CD1c-positive myeloid dendritic cell (primary cell): ENCODE results near the gene ADAMTS4.
"Not testable (repeated sequence)": the region's sequence is repeated elsewhere in the genome, so short reads cannot be mapped to it uniquely, and the experiment has no call there.

ENCODE experiments used
- DNase-seq: peaks from one replicate; pipeline ENCODE4 v3.0.0-alpha.2; 2016; ENCODE audit errors: extremely low spot score

Gene ADAMTS4, protein sequence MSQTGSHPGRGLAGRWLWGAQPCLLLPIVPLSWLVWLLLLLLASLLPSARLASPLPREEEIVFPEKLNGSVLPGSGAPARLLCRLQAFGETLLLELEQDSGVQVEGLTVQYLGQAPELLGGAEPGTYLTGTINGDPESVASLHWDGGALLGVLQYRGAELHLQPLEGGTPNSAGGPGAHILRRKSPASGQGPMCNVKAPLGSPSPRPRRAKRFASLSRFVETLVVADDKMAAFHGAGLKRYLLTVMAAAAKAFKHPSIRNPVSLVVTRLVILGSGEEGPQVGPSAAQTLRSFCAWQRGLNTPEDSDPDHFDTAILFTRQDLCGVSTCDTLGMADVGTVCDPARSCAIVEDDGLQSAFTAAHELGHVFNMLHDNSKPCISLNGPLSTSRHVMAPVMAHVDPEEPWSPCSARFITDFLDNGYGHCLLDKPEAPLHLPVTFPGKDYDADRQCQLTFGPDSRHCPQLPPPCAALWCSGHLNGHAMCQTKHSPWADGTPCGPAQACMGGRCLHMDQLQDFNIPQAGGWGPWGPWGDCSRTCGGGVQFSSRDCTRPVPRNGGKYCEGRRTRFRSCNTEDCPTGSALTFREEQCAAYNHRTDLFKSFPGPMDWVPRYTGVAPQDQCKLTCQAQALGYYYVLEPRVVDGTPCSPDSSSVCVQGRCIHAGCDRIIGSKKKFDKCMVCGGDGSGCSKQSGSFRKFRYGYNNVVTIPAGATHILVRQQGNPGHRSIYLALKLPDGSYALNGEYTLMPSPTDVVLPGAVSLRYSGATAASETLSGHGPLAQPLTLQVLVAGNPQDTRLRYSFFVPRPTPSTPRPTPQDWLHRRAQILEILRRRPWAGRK

GRCh38 chr1:161198897-161199431, at the start of gene ADAMTS4:
Gene ADAMTS4 (minus strand): TSS chr1:161199054. CDS start chr1:161198627, 427 bp downstream.
- DNase-seq = no peak

DNA sequence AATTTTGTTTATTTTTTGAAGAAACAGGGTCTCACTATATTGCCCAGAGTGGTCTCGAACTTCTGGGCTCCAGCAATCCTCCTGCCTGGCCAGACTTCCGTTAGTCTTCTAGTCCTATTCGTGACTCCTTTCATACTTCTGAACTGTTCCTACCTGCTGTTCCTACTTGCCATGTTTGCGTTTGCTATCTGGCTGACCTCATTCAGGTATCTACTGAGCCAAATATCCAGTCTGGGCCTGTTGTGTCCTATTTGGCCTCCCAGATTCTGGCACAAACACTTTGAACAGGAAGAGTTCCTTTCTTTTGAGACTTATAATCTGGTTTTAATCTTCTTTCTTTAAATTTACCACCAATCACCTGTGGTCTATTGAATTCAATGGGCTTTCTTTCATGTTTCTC, 46.0 kb upstream of the ADAMTS4 start:
- no peak for DNase-seq

DNA sequence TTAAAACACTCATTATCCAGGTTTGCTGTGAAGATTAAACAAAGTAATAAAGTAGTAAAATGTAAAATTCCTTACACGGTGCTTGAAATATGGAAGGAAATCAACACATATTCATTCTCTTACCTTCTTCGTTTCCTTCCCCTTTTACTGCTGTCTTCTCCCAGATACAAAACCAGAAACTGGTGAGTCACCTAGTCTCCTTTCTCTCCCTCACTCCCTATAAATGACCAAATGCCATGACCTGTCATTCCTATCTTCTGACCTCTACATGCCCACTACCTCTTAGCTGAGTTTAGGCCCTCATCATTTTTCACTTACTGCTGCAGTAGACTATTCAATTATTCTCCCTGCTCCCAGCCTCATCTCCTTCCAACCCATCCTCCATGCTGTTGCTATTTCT, 43.5 kb upstream of the ADAMTS4 start:
- peak; percentile 32 for DNase-seq

DNA sequence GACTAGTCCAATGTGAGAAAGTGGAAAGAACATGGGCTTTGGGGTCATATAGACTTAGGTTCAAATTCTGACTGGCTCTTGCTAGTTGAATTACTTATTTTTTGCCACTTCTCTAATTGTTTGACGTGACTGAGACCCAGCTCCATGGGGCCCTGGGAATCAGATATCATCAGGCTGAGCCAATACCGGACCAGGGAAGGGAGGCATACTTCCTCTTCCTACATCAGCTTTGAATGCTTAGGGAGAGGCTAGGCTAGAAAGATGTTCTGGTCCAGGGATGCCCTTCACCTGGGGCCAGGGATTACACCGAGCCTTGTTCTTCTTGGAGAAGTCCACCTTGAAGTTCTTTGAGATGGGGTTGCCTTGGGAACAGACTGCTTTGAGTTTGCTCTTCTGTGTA, 42.8 kb upstream of the ADAMTS4 start:
- peak; percentile 52 for DNase-seq

DNA sequence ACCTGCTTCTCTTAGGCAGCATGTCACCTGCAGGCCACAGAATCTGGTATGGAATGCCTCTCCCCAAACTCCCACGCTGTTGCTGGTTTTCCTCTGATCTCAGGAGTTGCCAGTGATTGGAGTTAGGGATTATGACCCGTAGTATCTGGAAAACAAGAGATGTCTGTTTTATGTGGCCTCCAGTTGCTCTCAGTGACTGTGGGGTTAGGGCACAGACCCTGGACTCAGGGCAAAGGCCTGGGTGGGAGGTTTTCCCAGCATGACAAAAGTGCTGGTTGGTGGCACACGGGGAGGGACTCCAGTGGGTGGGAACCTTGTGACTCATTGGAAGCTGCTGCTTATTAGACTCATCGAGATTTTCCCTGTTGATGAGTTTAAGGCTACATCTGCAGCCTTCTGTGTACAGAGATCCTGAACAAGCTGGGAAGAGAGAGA, 39.2 kb upstream of the ADAMTS4 start, which contains the start of gene NR1I3:
Gene NR1I3, minus strand, starts transcription at position 165 of the 435 bp plus-strand sequence. CDS start 1,638 bp downstream, outside the sequence.
- no peak for DNase-seq

GRCh38 chr1:161235957-161236775, 37.3 kb upstream of the ADAMTS4 start:
- DNase-seq = no peak

GRCh38 chr1:161233102-161233501, 34.2 kb upstream of the ADAMTS4 start:
- no peak for DNase-seq

DNA sequence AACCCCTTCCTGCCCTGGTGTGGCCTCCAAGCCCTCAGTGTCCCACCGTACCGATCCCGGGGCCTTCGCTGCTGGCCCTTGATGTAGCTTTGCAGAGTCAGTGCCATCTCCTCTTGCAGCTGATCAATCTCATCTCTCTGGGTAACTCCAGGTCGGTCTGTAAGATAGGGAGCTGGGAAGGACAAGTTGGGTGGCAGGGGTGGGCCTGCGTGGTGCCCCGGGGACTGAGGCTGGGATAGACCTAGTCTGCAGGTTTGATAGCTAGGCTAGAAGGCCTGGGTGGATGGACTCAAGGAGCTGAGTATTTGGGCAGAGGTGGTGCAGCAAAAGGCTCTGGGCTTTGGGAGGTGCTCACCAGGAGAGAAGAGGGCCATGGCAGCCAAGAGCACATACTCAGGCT, 31.9 kb upstream of the ADAMTS4 start:
- no peak for DNase-seq

GRCh38 chr1:161229896-161230295, 31.0 kb upstream of the ADAMTS4 start:
- no peak for DNase-seq

GRCh38 chr1:161228032-161228431, 29.2 kb upstream of the ADAMTS4 start:
- DNase-seq = no peak

GRCh38 chr1:161227196-161227871, 28.5 kb upstream of the ADAMTS4 start:
- DNase-seq = peak; percentile 87

- DNase-seq = no peak
These were observed 27.9 kb upstream of the ADAMTS4 start for GRCh38 chr1:161226759-161227158.

DNA sequence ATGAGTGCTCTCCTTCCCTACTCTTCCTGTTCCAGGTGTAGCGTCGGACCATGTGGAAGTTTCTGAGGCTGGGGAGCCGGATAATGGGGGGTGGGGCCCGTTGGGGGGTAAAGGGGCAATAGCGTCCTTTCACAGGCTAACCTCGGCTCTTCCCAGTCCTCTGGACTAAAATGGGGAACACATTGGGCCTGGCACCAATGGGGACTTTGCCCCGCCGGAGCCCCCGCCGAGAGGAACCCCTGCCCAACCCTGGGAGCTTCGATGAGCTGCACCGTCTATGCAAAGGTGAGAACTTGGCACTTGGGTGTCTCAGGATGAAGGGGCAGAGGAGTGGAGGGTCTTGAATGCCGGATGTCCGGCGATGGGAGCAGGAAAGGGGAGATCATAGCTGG, 27.5 kb upstream of the ADAMTS4 start:
- DNase-seq = no peak

DNA sequence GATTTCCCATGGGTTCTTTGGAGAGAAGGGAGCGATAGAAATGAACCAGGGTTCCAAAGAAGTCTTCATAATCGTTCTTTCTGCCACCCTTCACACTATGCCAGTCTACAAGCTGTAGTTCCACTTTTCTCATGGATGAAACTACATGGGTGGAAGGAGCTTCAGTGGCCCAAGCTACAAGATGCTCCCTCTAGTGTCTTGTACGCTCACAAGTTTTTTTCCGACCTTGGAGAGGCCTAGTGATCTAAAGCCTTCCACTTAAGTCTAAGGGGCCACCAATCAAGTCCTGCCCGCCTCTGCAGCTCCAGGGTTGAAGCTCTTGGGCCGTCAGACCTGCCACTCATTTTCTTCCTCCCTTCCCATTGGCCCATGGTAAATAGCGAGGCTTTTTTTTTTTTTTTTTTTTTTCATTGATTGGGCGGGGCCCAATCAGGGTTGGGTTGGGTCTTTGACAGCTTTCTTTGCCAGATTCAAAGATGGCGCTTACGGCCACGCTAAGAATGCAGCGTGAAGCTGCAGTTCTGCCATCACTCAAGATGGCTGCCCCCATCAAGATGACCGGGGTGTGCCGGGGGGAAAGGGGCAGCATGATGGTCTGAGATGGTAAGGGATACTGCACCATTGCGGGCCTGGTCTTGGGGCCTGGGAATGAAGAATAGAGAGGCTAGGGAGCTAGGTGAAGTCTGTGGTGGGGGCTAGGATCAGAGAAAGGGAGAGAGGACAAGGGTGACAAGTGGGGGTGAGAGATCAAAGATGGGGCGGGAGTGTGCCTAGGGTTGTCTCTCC, 26.9 kb upstream of the ADAMTS4 start, which contains the start of gene TOMM40L:
Gene TOMM40L, plus strand, starts transcription at position 527 of the 786 bp plus-strand sequence. CDS start 430 bp downstream, outside the sequence.
- DNase-seq = peak; percentile 99

DNA sequence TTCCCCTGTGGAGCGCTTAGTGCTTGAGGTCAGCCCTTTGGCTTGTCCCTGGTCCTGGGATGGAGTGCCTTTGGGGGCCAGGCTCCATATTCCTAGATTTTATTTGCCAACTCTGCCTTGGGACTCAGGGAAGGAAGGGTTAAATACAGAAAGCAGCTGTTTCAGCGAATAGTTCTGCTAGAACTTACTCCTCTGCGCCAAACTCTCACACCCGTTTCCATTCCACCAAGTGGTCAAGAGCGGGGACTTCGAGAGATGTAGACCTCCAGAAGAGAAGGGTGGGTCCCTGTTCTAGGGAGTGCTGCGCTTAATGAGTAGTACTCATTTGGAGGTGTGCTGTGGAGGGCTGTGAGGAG, 26.3 kb upstream of the ADAMTS4 start:
- no peak for DNase-seq

DNA sequence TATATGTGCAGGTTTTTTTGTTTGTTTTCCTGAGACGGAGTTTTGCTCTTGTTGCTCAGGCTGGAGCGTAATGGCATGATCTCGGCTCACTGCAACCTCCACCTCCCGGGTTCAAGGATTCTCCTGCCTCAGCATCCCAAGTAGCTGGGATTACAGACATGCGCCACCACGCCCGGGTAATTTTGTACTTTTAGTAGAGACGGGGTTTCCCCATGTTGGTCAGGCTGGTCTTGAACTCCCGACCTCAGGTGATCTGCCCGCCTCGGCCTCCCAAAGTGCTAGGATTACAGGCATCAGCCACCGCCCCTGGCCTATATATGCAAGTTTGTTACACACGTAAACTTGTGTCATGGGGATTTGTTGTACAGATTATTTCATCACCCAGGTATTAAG, 25.8 kb upstream of the ADAMTS4 start:
- not testable (repeated sequence) for DNase-seq

DNA sequence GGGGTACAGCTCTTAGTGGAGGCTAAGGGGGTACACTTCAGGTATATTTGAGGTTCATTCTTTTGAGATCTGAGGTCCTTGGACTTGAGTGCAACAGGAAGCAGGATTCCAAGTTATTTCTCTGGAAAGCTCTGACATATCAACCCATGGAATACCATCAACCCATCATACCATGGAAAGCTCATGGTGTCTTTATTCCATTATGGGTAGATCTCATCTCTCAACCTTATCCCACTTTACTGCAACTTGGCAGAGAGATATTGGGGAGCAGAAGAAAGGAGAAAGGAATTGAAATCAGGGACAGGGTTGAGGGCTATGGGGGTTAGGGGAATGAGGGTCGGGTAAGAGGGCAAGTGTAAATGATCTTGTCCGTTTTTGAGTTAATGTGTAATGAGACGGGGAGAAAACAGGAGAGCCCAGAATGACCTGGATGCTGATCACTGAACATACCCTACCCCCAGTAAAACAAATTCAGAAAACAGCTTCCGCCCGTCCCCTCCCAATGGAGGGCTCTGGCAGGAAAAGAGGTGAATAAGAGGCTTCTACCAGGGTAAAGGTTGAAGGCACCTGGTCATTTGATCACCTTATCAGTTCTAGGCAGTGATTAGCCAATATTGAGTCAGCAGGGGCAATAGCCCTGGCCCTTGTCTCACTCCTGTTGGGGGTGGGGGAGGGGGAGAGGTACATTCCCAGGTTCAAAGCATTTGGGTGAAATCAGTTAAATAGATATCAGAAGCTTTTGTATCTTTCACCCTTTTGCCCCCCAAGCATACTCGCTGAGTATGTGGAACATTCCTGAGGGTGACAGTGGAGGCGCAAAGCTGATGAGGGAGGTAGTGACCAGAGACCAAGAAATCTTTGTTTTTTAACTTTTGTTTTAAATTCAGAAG, 25.2 kb upstream of the ADAMTS4 start:
- no peak for DNase-seq

DNA sequence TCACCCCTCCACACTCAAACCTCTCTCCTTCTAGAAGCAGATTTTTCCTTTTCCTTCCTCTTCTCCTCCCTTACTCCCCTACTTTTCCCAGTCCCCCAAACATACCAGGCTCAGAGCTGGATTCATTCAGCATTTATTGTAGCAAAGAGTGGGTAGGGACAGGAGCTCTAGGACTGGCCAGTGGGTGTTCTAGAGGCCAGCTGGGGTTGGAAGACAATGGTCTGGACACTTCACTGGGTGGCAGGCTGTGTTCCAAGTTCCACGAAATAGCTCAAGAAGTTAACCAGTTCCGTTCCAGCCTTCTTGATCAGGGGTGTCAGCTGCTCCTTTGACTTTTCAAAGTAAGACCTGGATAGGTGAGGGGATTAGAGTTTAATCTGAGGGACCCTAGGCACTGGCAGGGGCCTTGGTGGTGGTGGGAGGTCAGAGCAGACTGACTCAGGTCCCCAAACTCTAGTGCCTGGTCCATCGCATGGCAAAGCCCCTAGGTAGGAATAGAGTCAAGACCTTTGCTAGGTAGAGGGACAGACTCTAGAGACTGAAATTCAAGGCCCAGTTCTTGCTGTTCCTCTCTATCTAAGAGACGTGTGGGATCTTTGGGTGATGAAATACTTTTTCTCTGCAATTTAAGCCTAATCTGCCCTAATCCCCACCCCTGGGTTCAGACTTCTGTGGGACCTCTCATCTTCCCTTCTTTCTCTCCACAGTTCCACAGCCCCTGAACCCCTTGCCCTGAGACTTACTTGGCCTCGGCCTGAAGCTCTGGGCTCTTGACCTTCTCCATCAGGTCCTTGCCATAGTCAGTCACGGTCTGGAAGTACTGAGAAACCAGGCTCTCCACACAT, 23.5 kb upstream of the ADAMTS4 start:
- no peak for DNase-seq
